GM21786 (cell line): Measurements from ENCODE around the gene CCNDBP1.
"Not testable (repeated sequence)": the region's sequence is repeated elsewhere in the genome, so short reads cannot be mapped to it uniquely, and the experiment has no call there.

Experiments used
- ATAC-seq: cut with Tn5 transposase; IDR thresholded peaks from one replicate; pipeline ENCODE4 v1.9.1; 2021; ENCODE audit not compliant: unreplicated experiment

The CCNDBP1 gene

GRCh38 chr15:43214592-43215295 lies 29.5 kb downstream of the CCNDBP1 start:
- ATAC-seq, result no peak

GRCh38 chr15:43215961-43216360 lies 30.8 kb downstream of the CCNDBP1 start:
- ATAC-seq, result no peak

- no peak for ATAC-seq
Measured at GRCh38 chr15:43218908-43219706, 33.9 kb downstream of the CCNDBP1 start.

- ATAC-seq, result no peak
Measured at GRCh38 chr15:43219929-43220928, 35.0 kb downstream of the CCNDBP1 start.

GRCh38 chr15:43220991-43221403 lies 35.8 kb downstream of the CCNDBP1 start, which contains the start of gene EPB42:
Gene EPB42 (minus strand): TSS chr15:43221018. CDS start chr15:43220825, 193 bp downstream.
- ATAC-seq, result no peak

GRCh38 chr15:43221422-43221821 lies 36.2 kb downstream of the CCNDBP1 start:
- no peak for ATAC-seq

- no peak for ATAC-seq
Measured at GRCh38 chr15:43225201-43225949, 40.2 kb downstream of the CCNDBP1 start.

GRCh38 chr15:43225950-43226255 lies 40.7 kb downstream of the CCNDBP1 start:
- not testable (repeated sequence) for ATAC-seq

GRCh38 chr15:43226436-43227305 lies 41.5 kb downstream of the CCNDBP1 start:
- no peak for ATAC-seq

GRCh38 chr15:43229977-43230376 lies 44.8 kb downstream of the CCNDBP1 start:
- no peak for ATAC-seq

GRCh38 chr15:43230640-43231115 lies 45.5 kb downstream of the CCNDBP1 start:
- no peak for ATAC-seq

- no peak for ATAC-seq
Measured at GRCh38 chr15:43232289-43232874, 47.2 kb downstream of the CCNDBP1 start.

GRCh38 chr15:43235536-43235935 lies 50.3 kb downstream of the CCNDBP1 start:
- no peak for ATAC-seq

GRCh38 chr15:43237842-43238470 lies 52.8 kb downstream of the CCNDBP1 start:
- ATAC-seq, result no peak

- ATAC-seq, result no peak
Measured at GRCh38 chr15:43238671-43239131, 53.5 kb downstream of the CCNDBP1 start.

- peak; percentile 46 for ATAC-seq
Measured at GRCh38 chr15:43239732-43240491, 54.7 kb downstream of the CCNDBP1 start.

GRCh38 chr15:43241100-43241499 lies 55.9 kb downstream of the CCNDBP1 start:
- ATAC-seq, result no peak

GRCh38 chr15:43242616-43243015 lies 57.4 kb downstream of the CCNDBP1 start:
- ATAC-seq, result no peak
